Transverse colon (tissue), 4 donors: ENCODE measurements around the gene KCNK7.

Source experiments
- POLR2AphosphoS5 ChIP-seq, 3 donors: sonication (generic); formaldehyde crosslinking; IDR thresholded peaks; one replicate each; pipeline ENCODE4 v1.6.1; 2016; ENCODE audit warnings: antibody characterized with exemption in 3 of 3
- TF ChIP-seq, protein P1 (sequence below), 5 experiments: fragments of 200-600 bp in 3 of 5; fragments of 450-650 bp in 2 of 5; sonication (generic) in 3 of 5; IDR thresholded peaks; 1 replicate in 2 of 5; 2 replicates in 3 of 5; pipeline ENCODE4 v1.5.1; 2016 to 2017; ENCODE audit warnings: antibody characterized with exemption in 5 of 5, inconsistent platforms in 3 of 5, mild to moderate bottlenecking in 2 of 5, moderate library complexity in 1 of 5

DNA sequence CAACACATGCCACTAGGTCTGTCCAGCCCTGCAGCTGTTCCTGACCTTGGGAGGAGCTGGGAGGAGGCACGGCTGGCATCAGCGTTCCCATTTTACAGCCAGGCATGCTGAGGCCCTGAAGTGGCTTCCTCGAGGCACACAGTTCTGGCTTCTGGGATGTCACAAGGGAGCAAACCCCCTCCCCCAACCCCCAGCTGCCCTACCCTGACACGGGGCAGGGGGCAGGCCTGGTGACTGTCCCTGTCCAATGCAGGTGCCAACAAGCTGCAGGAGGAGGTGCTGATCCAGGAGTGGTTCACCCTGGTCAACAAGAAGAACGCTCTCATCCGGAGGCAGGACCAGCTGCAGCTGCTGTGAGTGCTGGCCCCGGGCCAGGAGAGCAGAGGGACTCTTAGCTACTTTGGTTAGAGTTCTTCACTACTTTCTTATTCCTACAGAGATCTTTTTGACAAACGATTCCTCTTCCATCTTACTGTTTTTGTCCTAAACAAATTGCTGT, 5.3 kb downstream of the KCNK7 start:
- TF ChIP-seq POLR2AphosphoS5 (IDR thresholded peaks at IDR 0.05) = no peak
- TF ChIP-seq, protein P1, sequence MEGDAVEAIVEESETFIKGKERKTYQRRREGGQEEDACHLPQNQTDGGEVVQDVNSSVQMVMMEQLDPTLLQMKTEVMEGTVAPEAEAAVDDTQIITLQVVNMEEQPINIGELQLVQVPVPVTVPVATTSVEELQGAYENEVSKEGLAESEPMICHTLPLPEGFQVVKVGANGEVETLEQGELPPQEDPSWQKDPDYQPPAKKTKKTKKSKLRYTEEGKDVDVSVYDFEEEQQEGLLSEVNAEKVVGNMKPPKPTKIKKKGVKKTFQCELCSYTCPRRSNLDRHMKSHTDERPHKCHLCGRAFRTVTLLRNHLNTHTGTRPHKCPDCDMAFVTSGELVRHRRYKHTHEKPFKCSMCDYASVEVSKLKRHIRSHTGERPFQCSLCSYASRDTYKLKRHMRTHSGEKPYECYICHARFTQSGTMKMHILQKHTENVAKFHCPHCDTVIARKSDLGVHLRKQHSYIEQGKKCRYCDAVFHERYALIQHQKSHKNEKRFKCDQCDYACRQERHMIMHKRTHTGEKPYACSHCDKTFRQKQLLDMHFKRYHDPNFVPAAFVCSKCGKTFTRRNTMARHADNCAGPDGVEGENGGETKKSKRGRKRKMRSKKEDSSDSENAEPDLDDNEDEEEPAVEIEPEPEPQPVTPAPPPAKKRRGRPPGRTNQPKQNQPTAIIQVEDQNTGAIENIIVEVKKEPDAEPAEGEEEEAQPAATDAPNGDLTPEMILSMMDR (IDR thresholded peaks at IDR 0.05) = no peak
